Measurements from ENCODE around the gene DMRTC2. TPM values are rescaled to one million over a fixed set of nuclear protein-coding genes. Genes with fewer than 3 reads are reported as not detected.

Gene DMRTC2
- total RNA-seq, 1 donor from 2014 or later, result not detected

GRCh38 chr19:41890936-41891335, 46.1 kb downstream of the DMRTC2 start:
- Histone ChIP-seq H3K4me3 (ENCODE audit: insufficient read depth, low read depth, low read length) (no peak overlapping the region), H3K4me2 (ENCODE audit: low read length) (no peak overlapping the region), H4K20me1 (ENCODE audit: insufficient read depth, low read length) (peaks cover 62% of the 10 kb centered on the region), H3K79me2 (ENCODE audit: insufficient read depth, low read length) (peaks cover 45% of the 10 kb centered on the region), H3K9ac (ENCODE audit: low read length) (no peak overlapping the region), H2AFZ (ENCODE audit: low read depth, low read length) (no peak overlapping the region), H3K27me3 (ENCODE audit: insufficient read depth, low read length) (no peaks in the 10 kb centered on the region), H3K36me3 (ENCODE audit: insufficient read depth, low read length) (peaks cover 10% of the 10 kb centered on the region), H3K27ac (ENCODE audit: low read depth, low read length) (no peak overlapping the region), H3K4me1 (ENCODE audit: insufficient read depth, low read length) (peaks cover 23% of the 10 kb centered on the region), H3K9me3 (ENCODE audit: insufficient read depth, low read depth, low read length) (no peaks in the 10 kb centered on the region)
- peaks cover 23% of the 10 kb centered on the region for H3K4me1 Mint-ChIP-seq (ENCODE audit: low read depth, unreplicated experiment)
- H3K9me3 Mint-ChIP-seq (ENCODE audit: unreplicated experiment), result no peaks in the 10 kb centered on the region
- no peak for DNase-seq (ENCODE audit: low read depth)
- no peak overlapping the region for H3K4me3 Mint-ChIP-seq (ENCODE audit: unreplicated experiment)
- TF ChIP-seq CTCF (IDR thresholded peaks at IDR 0.05; ENCODE audit: insufficient read depth, low read depth, low read length) (no peak), EZH2 (IDR thresholded peaks at IDR 0.05; ENCODE audit: insufficient read depth, low read length) (no peak)
- H3K27ac Mint-ChIP-seq (ENCODE audit: unreplicated experiment), result no peak overlapping the region
- no peaks in the 10 kb centered on the region for H3K27me3 Mint-ChIP-seq (ENCODE audit: low read depth, unreplicated experiment)
- peaks cover 22% of the 10 kb centered on the region for H3K36me3 Mint-ChIP-seq (ENCODE audit: low read depth, unreplicated experiment)
- no peak for FAIRE-seq

GRCh38 chr19:41892173-41892902, 47.5 kb downstream of the DMRTC2 start:
- peaks cover 31% of the 10 kb centered on the region for H3K79me2 ChIP-seq (ENCODE audit: insufficient read depth, low read length)
- H3K4me2 ChIP-seq (ENCODE audit: low read length), result no peak overlapping the region
- H3K9ac ChIP-seq (ENCODE audit: low read length), result no peak overlapping the region
- Mint-ChIP-seq H3K27ac (ENCODE audit: unreplicated experiment) (no peak overlapping the region), H3K36me3 (ENCODE audit: low read depth, unreplicated experiment) (peaks cover 12% of the 10 kb centered on the region), H3K4me3 (ENCODE audit: unreplicated experiment) (no peak overlapping the region), H3K4me1 (ENCODE audit: low read depth, unreplicated experiment) (peaks cover 12% of the 10 kb centered on the region), H3K9me3 (ENCODE audit: unreplicated experiment) (no peaks in the 10 kb centered on the region), H3K27me3 (ENCODE audit: low read depth, unreplicated experiment) (no peaks in the 10 kb centered on the region)
- H3K9me3 ChIP-seq (ENCODE audit: insufficient read depth, low read depth, low read length), result no peaks in the 10 kb centered on the region
- H3K4me1 ChIP-seq (ENCODE audit: insufficient read depth, low read length), result peaks cover 13% of the 10 kb centered on the region
- H3K27ac ChIP-seq (ENCODE audit: low read depth, low read length), result no peak overlapping the region
- no peak overlapping the region for H2AFZ ChIP-seq (ENCODE audit: low read depth, low read length)
- FAIRE-seq (no peak), DNase-seq (ENCODE audit: low read depth) (no peak)
- no peaks in the 10 kb centered on the region for H3K27me3 ChIP-seq (ENCODE audit: insufficient read depth, low read length)
- no peak overlapping the region for H3K4me3 ChIP-seq (ENCODE audit: insufficient read depth, low read depth, low read length)
- peaks cover 55% of the 10 kb centered on the region for H4K20me1 ChIP-seq (ENCODE audit: insufficient read depth, low read length)
- TF ChIP-seq CTCF (IDR thresholded peaks at IDR 0.05; ENCODE audit: insufficient read depth, low read depth, low read length), result no peak
- no peak for TF ChIP-seq EZH2 (IDR thresholded peaks at IDR 0.05; ENCODE audit: insufficient read depth, low read length)
- peaks cover 10% of the 10 kb centered on the region for H3K36me3 ChIP-seq (ENCODE audit: insufficient read depth, low read length)

- Mint-ChIP-seq H3K9me3 (ENCODE audit: unreplicated experiment) (no peaks in the 10 kb centered on the region), H3K27ac (ENCODE audit: unreplicated experiment) (no peak overlapping the region), H3K27me3 (ENCODE audit: low read depth, unreplicated experiment) (no peaks in the 10 kb centered on the region), H3K4me3 (ENCODE audit: unreplicated experiment) (no peak overlapping the region), H3K36me3 (ENCODE audit: low read depth, unreplicated experiment) (peaks cover 15% of the 10 kb centered on the region), H3K4me1 (ENCODE audit: low read depth, unreplicated experiment) (peaks cover 5% of the 10 kb centered on the region)
- Histone ChIP-seq H3K79me2 (ENCODE audit: insufficient read depth, low read length) (peaks cover 18% of the 10 kb centered on the region), H3K9me3 (ENCODE audit: insufficient read depth, low read depth, low read length) (no peaks in the 10 kb centered on the region), H3K27ac (ENCODE audit: low read depth, low read length) (no peak overlapping the region), H2AFZ (ENCODE audit: low read depth, low read length) (no peak overlapping the region), H3K4me1 (ENCODE audit: insufficient read depth, low read length) (no peaks in the 10 kb centered on the region), H3K9ac (ENCODE audit: low read length) (no peak overlapping the region), H3K4me3 (ENCODE audit: insufficient read depth, low read depth, low read length) (no peak overlapping the region), H4K20me1 (ENCODE audit: insufficient read depth, low read length) (peaks cover 52% of the 10 kb centered on the region), H3K4me2 (ENCODE audit: low read length) (no peak overlapping the region), H3K36me3 (ENCODE audit: insufficient read depth, low read length) (peaks cover 17% of the 10 kb centered on the region), H3K27me3 (ENCODE audit: insufficient read depth, low read length) (no peaks in the 10 kb centered on the region)
- DNase-seq (ENCODE audit: low read depth), result no peak
- FAIRE-seq, result no peak
- TF ChIP-seq EZH2 (IDR thresholded peaks at IDR 0.05; ENCODE audit: insufficient read depth, low read length) (no peak), CTCF (IDR thresholded peaks at IDR 0.05; ENCODE audit: insufficient read depth, low read depth, low read length) (no peak)
Observed at GRCh38 chr19:41893899-41894298, 49.1 kb downstream of the DMRTC2 start.
